GM23248 (cell line): ENCODE results near the gene PAPOLB. TPM values are rescaled to one million over a fixed set of nuclear protein-coding genes. Genes with fewer than 3 reads are reported as not detected.

ENCODE experiments used
- DNase-seq: peaks from one replicate; pipeline ENCODE4 v3.0.0-alpha.2; 2015
- H2AFZ ChIP-seq: fragments of 200-600 bp; sonication (generic); 2 replicates; pipeline ENCODE4 v1.6.1; 2016; ENCODE audit warnings: antibody characterized with exemption
- H3F3A ChIP-seq: fragments of 200-600 bp; sonication (generic); 2 replicates; pipeline ENCODE4 v1.6.1; 2016; ENCODE audit warnings: mild to moderate bottlenecking, antibody characterized with exemption, mixed run types; ENCODE audit not compliant: insufficient read depth
- H3K27ac ChIP-seq: fragments of 200-600 bp; sonication (generic); 2 replicates; pipeline ENCODE4 v1.5.1; 2016; ENCODE audit warnings: mild to moderate bottlenecking
- H3K27me3 ChIP-seq: fragments of 200-600 bp; sonication (generic); replicated peaks from 2 replicates; pipeline ENCODE4 v1.6.1; 2016; ENCODE audit warnings: mild to moderate bottlenecking; ENCODE audit not compliant: insufficient read depth
- H3K36me3 ChIP-seq: fragments of 200-600 bp; sonication (generic); 2 replicates; pipeline ENCODE4 v1.6.1; 2016; ENCODE audit warnings: low read depth, mild to moderate bottlenecking
- H3K4me1 ChIP-seq: fragments of 200-600 bp; sonication (generic); 2 replicates; pipeline ENCODE4 v1.6.1; 2016; ENCODE audit warnings: mild to moderate bottlenecking; ENCODE audit not compliant: insufficient read depth
- H3K4me2 ChIP-seq: fragments of 200-600 bp; sonication (generic); one replicate; pipeline ENCODE4 v1.6.1; 2016; ENCODE audit warnings: mild to moderate bottlenecking; ENCODE audit not compliant: unreplicated experiment
- H3K4me3 ChIP-seq: fragments of 200-600 bp; sonication (generic); 2 replicates; pipeline ENCODE4 v1.5.1; 2016; ENCODE audit warnings: mild to moderate bottlenecking
- H3K79me2 ChIP-seq: fragments of 200-600 bp; sonication (generic); 2 replicates; pipeline ENCODE4 v1.6.1; 2016; ENCODE audit warnings: mild to moderate bottlenecking; ENCODE audit not compliant: insufficient read depth
- H3K9ac ChIP-seq: fragments of 200-600 bp; sonication (generic); 2 replicates; pipeline ENCODE4 v1.6.1; 2016; ENCODE audit warnings: mild to moderate bottlenecking
- H3K9me2 ChIP-seq: fragments of 200-600 bp; sonication (generic); 2 replicates; pipeline ENCODE4 v1.6.1; 2016; ENCODE audit warnings: mixed run types, mild to moderate bottlenecking, moderate library complexity; ENCODE audit not compliant: insufficient read depth
- H3K9me3 ChIP-seq: fragments of 200-600 bp; sonication (generic); one replicate; pipeline ENCODE4 v1.6.1; 2017; ENCODE audit warnings: low read depth
- H4K20me1 ChIP-seq: fragments of 200-600 bp; sonication (generic); 2 replicates; pipeline ENCODE4 v1.6.0; 2016; ENCODE audit not compliant: insufficient read depth
- EZH2 ChIP-seq: fragments of 200-600 bp; sonication (generic); IDR thresholded peaks from 2 replicates; pipeline ENCODE4 v1.6.1; 2018; ENCODE audit warnings: antibody characterized with exemption, mild to moderate bottlenecking; ENCODE audit not compliant: insufficient read depth, poor library complexity, severe bottlenecking
- EZH2phosphoT487 ChIP-seq: fragments of 200-600 bp; sonication (generic); IDR thresholded peaks from 2 replicates; pipeline ENCODE4 v1.6.1; 2018; ENCODE audit warnings: antibody characterized with exemption, moderate library complexity, mild to moderate bottlenecking, low read depth; ENCODE audit not compliant: insufficient read depth
- WGBS, 2 experiments: methylation state at CpG; one replicate each; pipeline ENCODE4 v1.1.6; 2015 to 2017; ENCODE audit warnings: low lambda C conversion rate in 2 of 2, low coverage in 1 of 2; ENCODE audit errors: missing lambda C conversion rate in 2 of 2; 5-methylcytosine and 5-hydroxymethylcytosine counted together
- in situ Hi-C: fragments of 300-500 bp; cut with MboI; formaldehyde crosslinking; loops from 2 replicates; pipeline ENCODE4 v1.15.0; 2020
- polyA plus RNA-seq: library from polyadenylated mRNA; unstranded; fragments of >200 nt; fragmentation: Nextera tagmentation; extraction: Ambion mirVana; gene quantifications from 2 replicates; pipeline ENCODE4 v1.2.1, GENCODE V29; 2016
- total RNA-seq: library from RNA; depleted of rRNA; stranded (reverse); fragments of >200 nt; shearing (Covaris generic); gene quantifications from 2 replicates; pipeline ENCODE4 v1.2.3, GENCODE V29; 2014

Gene PAPOLB
- total and polyA plus RNA-seq, 2 experiments from 2014 or later, result 0.11 TPM; not detected in 1

GRCh38 chr7:4883372-4884144 lies 21.7 kb upstream of the PAPOLB start, which contains the start of gene RADIL:
Gene RADIL (minus strand): TSS chr7:4883716. CDS start chr7:4878139, 5,577 bp downstream.
- TF ChIP-seq EZH2, result no peak
- H3K4me3 ChIP-seq, result peak within 1 kb of the TSS; percentile 74

DNA sequence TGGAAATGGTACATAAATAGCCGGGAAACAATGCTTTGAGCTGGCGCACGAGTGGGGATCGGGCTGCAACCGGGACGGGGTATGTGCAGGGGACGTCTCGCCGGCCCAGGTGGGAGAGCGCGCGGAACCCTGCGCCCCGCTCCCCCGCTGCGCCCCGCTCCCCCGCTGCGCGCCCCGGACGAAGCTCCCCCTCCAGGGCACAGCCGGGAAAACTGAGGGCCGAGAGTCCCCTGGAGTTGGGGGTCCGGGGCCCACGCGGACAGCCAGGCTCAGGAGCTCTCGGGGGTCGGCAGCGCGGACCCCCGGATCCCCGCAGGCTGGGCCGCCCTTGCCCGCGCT lies 21.2 kb upstream of the PAPOLB start:
- Histone ChIP-seq H4K20me1 (no peaks in the 10 kb centered on the region), H3K9me3 (no peaks in the 10 kb centered on the region), H3K4me1 (peaks cover 4% of the 10 kb centered on the region; the same call in 1 of the 2 replicates), H3K27me3 (no peaks in the 10 kb centered on the region; the same call in 1 of the 2 replicates), H3K27ac (peak overlapping the region; percentile 84; the same call in 1 of the 2 replicates), H3K36me3 (no peaks in the 10 kb centered on the region), H3K79me2 (no peaks in the 10 kb centered on the region), H3K9ac (peak overlapping the region; percentile 84), H3K4me3 (peak overlapping the region; percentile 74), H3F3A (peaks cover 7% of the 10 kb centered on the region), H3K4me2 (peak overlapping the region; percentile 99), H2AFZ (peak overlapping the region; percentile 92), H3K9me2 (no peaks in the 10 kb centered on the region)
- 2% methylated on average over 25 to 34 of the region's 36 CpGs for WGBS, 2 experiments
- no peak for TF ChIP-seq EZH2phosphoT487
- TF ChIP-seq EZH2, result no peak
- in situ Hi-C loops, result no loop called here
- no peak for DNase-seq

More at GRCh38 chr7:4883372-4884144, 21.7 kb upstream of the PAPOLB start, which contains the start of gene RADIL:
- no peaks in the 10 kb centered on the region for H3K79me2 ChIP-seq
- H3K4me1 ChIP-seq, result peaks cover 4% of the 10 kb centered on the region; the same call in 1 of the 2 replicates
- H3K4me2 ChIP-seq, result peak within 1 kb of the TSS; percentile 99
- no peaks in the 10 kb centered on the region for H3K9me3 ChIP-seq
- H4K20me1 ChIP-seq, result no peaks in the 10 kb centered on the region
- no peaks in the 10 kb centered on the region for H3K9me2 ChIP-seq
- H3F3A ChIP-seq, result peaks cover 7% of the 10 kb centered on the region
- peak within 1 kb of the TSS; percentile 84 for H3K27ac ChIP-seq
- peak; percentile 92 for DNase-seq
- H3K27me3 ChIP-seq, result no peaks in the 10 kb centered on the region; the same call in 1 of the 2 replicates
- WGBS, 2 experiments, result 4 to 8% methylated on average over 28 to 61 of the region's 72 CpGs
- in situ Hi-C loops, result no loop called here
- H3K36me3 ChIP-seq, result no peaks in the 10 kb centered on the region
- peak within 1 kb of the TSS; percentile 92 for H2AFZ ChIP-seq
- peak within 1 kb of the TSS; percentile 84 for H3K9ac ChIP-seq

DNA sequence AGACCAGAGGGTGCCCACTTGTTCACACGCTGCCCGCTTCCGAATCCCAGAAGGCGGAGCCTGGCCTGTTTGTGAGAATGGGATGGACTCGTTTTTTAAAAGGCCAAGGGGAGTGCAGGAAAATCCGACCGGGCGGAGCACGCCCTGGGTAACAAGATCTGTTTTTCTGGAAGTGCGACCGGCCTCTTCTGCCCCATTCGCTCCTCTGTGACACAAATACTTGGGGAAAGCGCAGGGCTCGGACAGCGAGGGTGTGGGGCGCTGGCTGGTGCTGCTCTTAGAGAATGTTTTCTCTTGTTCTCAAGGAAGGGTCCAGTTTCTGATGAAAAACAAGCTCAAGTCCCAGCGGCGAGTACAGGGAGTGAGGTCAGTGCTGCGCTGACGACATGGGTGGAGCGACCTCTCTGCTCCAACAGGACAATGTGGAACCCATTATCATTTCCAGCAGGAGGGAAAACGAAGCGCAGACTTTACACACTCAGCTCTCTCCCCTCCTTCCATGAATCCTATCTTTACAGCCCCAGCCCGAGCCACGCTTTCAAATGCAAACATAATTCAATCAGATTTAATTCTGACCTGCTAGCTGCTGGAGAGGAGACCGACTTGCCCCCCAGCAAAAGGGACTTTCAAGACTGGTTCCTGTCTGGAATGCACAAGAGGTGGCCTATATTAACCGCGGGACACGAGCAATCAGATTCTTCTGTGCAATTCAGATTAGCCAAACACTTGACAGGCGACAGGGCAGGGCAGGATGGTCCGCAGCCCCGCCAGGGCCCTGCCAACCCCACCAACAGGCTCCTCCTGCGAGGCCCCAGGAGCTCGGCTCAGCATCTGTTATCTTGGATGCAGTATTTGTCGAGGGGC lies 20.6 kb upstream of the PAPOLB start:
- Histone ChIP-seq H3K4me3 (peak overlapping the region; percentile 74), H2AFZ (peak overlapping the region; percentile 92), H4K20me1 (no peaks in the 10 kb centered on the region), H3K36me3 (no peaks in the 10 kb centered on the region), H3K4me2 (peak overlapping the region; percentile 99), H3K79me2 (no peaks in the 10 kb centered on the region), H3K9me2 (no peaks in the 10 kb centered on the region), H3K27me3 (no peaks in the 10 kb centered on the region; the same call in 1 of the 2 replicates), H3K4me1 (peaks cover 4% of the 10 kb centered on the region; the same call in 1 of the 2 replicates), H3K27ac (peak overlapping the region; percentile 84), H3K9ac (peak overlapping the region; percentile 84), H3F3A (peaks cover 7% of the 10 kb centered on the region), H3K9me3 (no peaks in the 10 kb centered on the region)
- 2 to 3% methylated on average over 35 of the region's 35 CpGs for WGBS, 2 experiments
- peak; percentile 91 for DNase-seq
- in situ Hi-C loops, result no loop called here
- TF ChIP-seq EZH2 (no peak), EZH2phosphoT487 (no peak)

GRCh38 chr7:4880218-4880617 lies 18.4 kb upstream of the PAPOLB start:
- no peak overlapping the region for H2AFZ ChIP-seq

More at GRCh38 chr7:4880218-4880617, 18.4 kb upstream of the PAPOLB start:
- Histone ChIP-seq H4K20me1 (no peaks in the 10 kb centered on the region), H3K4me2 (no peak overlapping the region), H3K27ac (no peak overlapping the region), H3K9ac (no peak overlapping the region), H3F3A (peaks cover 7% of the 10 kb centered on the region), H3K36me3 (no peaks in the 10 kb centered on the region), H3K4me1 (peaks cover 4% of the 10 kb centered on the region; the same call in 1 of the 2 replicates), H3K27me3 (no peaks in the 10 kb centered on the region), H3K9me3 (no peaks in the 10 kb centered on the region), H3K9me2 (no peaks in the 10 kb centered on the region), H3K79me2 (no peaks in the 10 kb centered on the region), H3K4me3 (no peak overlapping the region)
- 86% methylated on average over 10 of the region's 10 CpGs for WGBS, 2 experiments
- DNase-seq, result no peak
- TF ChIP-seq EZH2phosphoT487, result no peak
- TF ChIP-seq EZH2, result no peak
- in situ Hi-C loops, result no loop called here
